ENCODE measurements around the gene ENTPD5. TPM values are rescaled to one million over a fixed set of nuclear protein-coding genes. Genes with fewer than 3 reads are reported as not detected.
"Not testable (repeated sequence)": the region's sequence is repeated elsewhere in the genome, so short reads cannot be mapped to it uniquely, and the experiment has no call there.

Gene ENTPD5
- total and polyA plus RNA-seq, 2 donors from 2014 or later, result 24.7 to 28.3 TPM

DNA sequence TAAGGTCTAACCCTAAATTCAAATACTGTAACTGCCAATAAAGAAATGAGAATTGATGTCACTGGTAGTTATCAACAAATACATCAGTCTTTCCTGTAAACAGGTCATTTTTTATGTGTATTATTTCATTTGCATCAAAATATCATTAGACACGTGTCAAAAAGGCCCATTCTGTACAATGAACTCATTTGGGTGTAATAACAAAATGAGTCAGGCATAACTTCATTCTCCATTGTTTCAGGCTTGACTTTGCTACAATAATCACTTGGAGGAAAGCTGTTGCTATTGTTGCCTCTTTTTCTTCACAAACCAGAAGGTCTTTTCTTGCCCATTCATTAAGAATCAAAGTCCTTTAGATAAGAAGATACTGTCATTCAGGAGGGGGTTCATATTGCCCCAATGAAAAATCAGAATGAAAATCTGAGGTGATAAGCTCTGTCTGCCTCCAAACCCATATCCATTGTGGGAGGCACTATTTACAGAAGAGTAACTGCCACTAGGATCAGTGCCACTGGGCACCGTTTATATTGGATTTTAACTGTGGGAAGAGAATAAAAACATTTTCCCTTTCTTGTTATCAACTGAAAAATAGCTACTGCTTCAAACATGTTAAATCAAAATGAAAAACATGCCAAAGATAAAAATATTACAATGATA, 10.1 kb downstream of the ENTPD5 start:
- no peak for DNase-seq

DNA sequence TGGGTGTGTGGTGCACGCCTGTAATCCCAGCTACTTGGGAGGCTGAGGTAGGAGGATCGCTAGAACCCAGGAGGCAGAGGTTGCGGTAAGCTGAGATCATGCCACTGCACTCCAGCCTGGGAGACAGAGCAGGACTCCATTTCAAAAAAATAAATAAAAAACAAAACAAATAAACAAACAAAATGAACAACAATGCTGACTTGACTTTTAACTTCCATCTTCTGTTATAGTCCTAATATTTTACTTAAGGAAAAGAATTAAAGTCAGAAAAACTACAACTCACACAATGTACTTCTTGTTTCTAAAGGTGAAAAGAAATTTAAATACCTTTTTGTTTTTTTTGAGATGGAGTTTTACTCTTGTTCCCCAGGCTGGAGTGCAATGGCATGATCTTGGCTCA, 13.4 kb downstream of the ENTPD5 start:
- intact Hi-C loops (cut with DNase I); H3K4me1 ChIP-seq (ENCODE audit: control insufficient read depth in 2 of 3, insufficient read depth in 2 of 3, low read depth in 1 of 3, low read length in 3 of 3); DNase-seq; H3K36me3 ChIP-seq (ENCODE audit: control insufficient read depth in 2 of 3, insufficient read depth in 3 of 3, low read length in 3 of 3); H3K9me3 ChIP-seq (ENCODE audit: control insufficient read depth in 2 of 3, insufficient read depth in 1 of 3, low read length in 3 of 3); H3K27ac ChIP-seq (ENCODE audit: low read depth in 2 of 2, low read length in 2 of 2); H3K4me3 ChIP-seq (ENCODE audit: low read length in 3 of 3); H3K27me3 ChIP-seq (ENCODE audit: control insufficient read depth, insufficient read depth, low read length); H3K9ac ChIP-seq (ENCODE audit: low read length in 3 of 3); FAIRE-seq: not testable (repeated sequence)

More for the DNA sequence above, 10.1 kb downstream of the ENTPD5 start:
- peaks cover 0 to 5% (median 5%) of the 10 kb centered on the region in 3 donors for H3K36me3 ChIP-seq (ENCODE audit: control insufficient read depth in 2 of 3, insufficient read depth in 3 of 3, low read length in 3 of 3)
- no peaks in the 10 kb centered on the region for H3K9me3 ChIP-seq (ENCODE audit: control insufficient read depth in 2 of 3, insufficient read depth in 1 of 3, low read length in 3 of 3)
- TF ChIP-seq, protein P1, sequence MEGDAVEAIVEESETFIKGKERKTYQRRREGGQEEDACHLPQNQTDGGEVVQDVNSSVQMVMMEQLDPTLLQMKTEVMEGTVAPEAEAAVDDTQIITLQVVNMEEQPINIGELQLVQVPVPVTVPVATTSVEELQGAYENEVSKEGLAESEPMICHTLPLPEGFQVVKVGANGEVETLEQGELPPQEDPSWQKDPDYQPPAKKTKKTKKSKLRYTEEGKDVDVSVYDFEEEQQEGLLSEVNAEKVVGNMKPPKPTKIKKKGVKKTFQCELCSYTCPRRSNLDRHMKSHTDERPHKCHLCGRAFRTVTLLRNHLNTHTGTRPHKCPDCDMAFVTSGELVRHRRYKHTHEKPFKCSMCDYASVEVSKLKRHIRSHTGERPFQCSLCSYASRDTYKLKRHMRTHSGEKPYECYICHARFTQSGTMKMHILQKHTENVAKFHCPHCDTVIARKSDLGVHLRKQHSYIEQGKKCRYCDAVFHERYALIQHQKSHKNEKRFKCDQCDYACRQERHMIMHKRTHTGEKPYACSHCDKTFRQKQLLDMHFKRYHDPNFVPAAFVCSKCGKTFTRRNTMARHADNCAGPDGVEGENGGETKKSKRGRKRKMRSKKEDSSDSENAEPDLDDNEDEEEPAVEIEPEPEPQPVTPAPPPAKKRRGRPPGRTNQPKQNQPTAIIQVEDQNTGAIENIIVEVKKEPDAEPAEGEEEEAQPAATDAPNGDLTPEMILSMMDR (IDR thresholded peaks at IDR 0.05; ENCODE audit: borderline replicate concordance, extremely low read depth, insufficient read depth), result no peak
- H3K4me1 ChIP-seq (ENCODE audit: control insufficient read depth in 2 of 3, insufficient read depth in 2 of 3, low read depth in 1 of 3, low read length in 3 of 3), result peaks cover 0 to 1% (median 0%) of the 10 kb centered on the region in 3 donors
- H3K27me3 ChIP-seq (ENCODE audit: control insufficient read depth, insufficient read depth, low read length), result no peaks in the 10 kb centered on the region
- H3K4me3 ChIP-seq (ENCODE audit: low read length in 3 of 3), result no peak overlapping the region
- intact Hi-C loops (cut with DNase I), result no loop called here
- no peak for FAIRE-seq
- no peak overlapping the region for H3K27ac ChIP-seq (ENCODE audit: low read depth in 2 of 2, low read length in 2 of 2)
- H3K9ac ChIP-seq (ENCODE audit: low read length in 3 of 3), result no peak overlapping the region

DNA sequence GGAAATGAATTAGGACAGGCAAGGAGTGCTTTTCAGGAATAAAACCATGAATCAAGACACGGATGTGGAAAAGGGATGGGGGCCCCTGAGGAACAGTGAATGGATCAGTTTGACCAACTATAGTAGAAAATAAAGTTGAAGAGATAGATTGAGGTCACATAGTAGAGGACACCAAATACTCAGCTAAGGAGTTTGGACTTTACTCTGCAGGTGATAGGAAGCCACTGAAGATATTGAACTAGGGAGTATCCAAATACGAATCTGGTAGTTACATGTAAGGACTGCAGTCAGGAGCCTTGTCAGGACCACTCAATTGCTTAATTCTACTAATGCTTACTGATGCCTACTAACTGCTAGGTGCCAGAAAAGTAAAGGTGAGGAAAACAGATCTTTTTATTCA, 20.4 kb downstream of the ENTPD5 start:
- TF ChIP-seq, protein P1 (IDR thresholded peaks at IDR 0.05; ENCODE audit: borderline replicate concordance, extremely low read depth, insufficient read depth), result no peak
- FAIRE-seq (no peak), DNase-seq (no peak)
- Histone ChIP-seq H3K9ac (ENCODE audit: low read length in 3 of 3) (no peak overlapping the region), H3K36me3 (ENCODE audit: control insufficient read depth in 2 of 3, insufficient read depth in 3 of 3, low read length in 3 of 3) (peaks cover 0 to 2% (median 0%) of the 10 kb centered on the region in 3 donors), H3K9me3 (ENCODE audit: control insufficient read depth in 2 of 3, insufficient read depth in 1 of 3, low read length in 3 of 3) (no peaks in the 10 kb centered on the region), H3K27ac (ENCODE audit: low read depth in 2 of 2, low read length in 2 of 2) (no peak overlapping the region), H3K4me1 (ENCODE audit: control insufficient read depth in 2 of 3, insufficient read depth in 2 of 3, low read depth in 1 of 3, low read length in 3 of 3) (peaks cover 11 to 18% (median 18%) of the 10 kb centered on the region in 3 donors), H3K4me3 (ENCODE audit: low read length in 3 of 3) (no peak overlapping the region), H3K27me3 (ENCODE audit: control insufficient read depth, insufficient read depth, low read length) (no peaks in the 10 kb centered on the region)
- intact Hi-C loops (cut with DNase I), result no loop called here

- H3K4me1 ChIP-seq (ENCODE audit: control insufficient read depth in 2 of 3, insufficient read depth in 2 of 3, low read depth in 1 of 3, low read length in 3 of 3), result peaks cover 11 to 18% (median 18%) of the 10 kb centered on the region in 3 donors
- intact Hi-C loops (cut with DNase I), result no loop called here
- no peaks in the 10 kb centered on the region for H3K27me3 ChIP-seq (ENCODE audit: control insufficient read depth, insufficient read depth, low read length)
- DNase-seq (peak in 2 of 5 donors; percentile 29 to 31), FAIRE-seq (no peak)
- TF ChIP-seq, protein P1 (IDR thresholded peaks at IDR 0.05; ENCODE audit: borderline replicate concordance, extremely low read depth, insufficient read depth), result no peak
- no peaks in the 10 kb centered on the region for H3K9me3 ChIP-seq (ENCODE audit: control insufficient read depth in 2 of 3, insufficient read depth in 1 of 3, low read length in 3 of 3)
- no peak overlapping the region for H3K9ac ChIP-seq (ENCODE audit: low read length in 3 of 3)
- H3K27ac ChIP-seq (ENCODE audit: low read depth in 2 of 2, low read length in 2 of 2), result peak overlapping the region; percentile 6 to 63
- H3K4me3 ChIP-seq (ENCODE audit: low read length in 3 of 3), result peak overlapping the region in 1 of 3 donors; percentile 7
- peaks cover 0 to 2% (median 0%) of the 10 kb centered on the region in 3 donors for H3K36me3 ChIP-seq (ENCODE audit: control insufficient read depth in 2 of 3, insufficient read depth in 3 of 3, low read length in 3 of 3)
Measured at GRCh38 chr14:73997944-73998447, 21.1 kb downstream of the ENTPD5 start.

Data from kidney (tissue), 14 donors.